Diencephalon (tissue), 1 donor: ENCODE measurements around the gene TTC39A. TPM values are rescaled to one million over a fixed set of nuclear protein-coding genes. Genes with fewer than 3 reads are reported as not detected.

Experiments used
- total RNA-seq: library from RNA; depleted of rRNA; stranded (reverse); fragments of >200 nt; gene quantifications from one replicate; pipeline ENCODE4 v1.2.3, GENCODE V29; 2014

TTC39A gene
- 15.2 TPM for total RNA-seq

DNA sequence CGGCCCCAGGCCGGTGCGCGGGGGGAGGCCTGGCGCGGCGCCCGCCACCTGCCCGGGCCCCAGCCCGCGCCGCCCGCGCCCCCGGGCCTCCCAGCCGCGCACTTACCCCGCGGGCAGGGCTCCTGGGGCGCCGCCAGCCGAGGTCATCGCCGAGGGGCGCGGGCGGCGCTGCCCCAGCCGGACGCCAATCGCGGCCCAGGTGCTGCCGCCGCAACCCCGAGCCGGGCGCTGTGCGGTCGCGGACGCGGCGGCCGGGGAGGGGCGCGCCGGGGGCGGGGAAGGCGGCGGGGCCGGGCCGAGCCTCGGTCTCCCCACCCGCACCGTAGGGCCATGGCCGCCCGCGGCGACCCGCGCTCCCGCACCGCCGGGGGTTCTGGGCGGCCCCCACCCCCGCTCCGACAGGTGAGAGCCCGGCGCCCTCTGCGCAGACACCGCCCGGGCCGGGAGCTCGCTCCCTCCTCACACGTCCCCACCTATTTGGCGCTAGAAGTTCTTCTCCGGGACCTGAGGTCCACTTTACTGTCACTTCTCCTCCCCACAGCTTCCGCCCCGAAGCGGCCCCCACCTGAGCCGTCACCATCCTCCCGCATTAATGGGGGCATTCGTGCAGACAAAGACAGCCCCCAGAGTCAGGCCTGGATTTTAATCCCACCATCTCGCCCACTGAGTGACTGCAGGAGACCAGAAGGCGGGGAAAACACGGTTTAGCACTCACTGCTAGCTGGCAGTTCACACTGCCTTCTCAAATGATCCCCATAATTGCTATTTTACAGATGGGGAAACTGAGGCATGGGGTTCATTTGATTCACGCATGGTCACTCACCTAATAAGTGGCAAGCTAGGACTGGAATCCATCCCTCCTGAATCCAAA, at the start of gene TTC39A:
Gene TTC39A (minus strand): TSS at position 232 of the 871 bp plus-strand sequence. CDS start 85 bp downstream, at position 147.

Other genes with a start within 250 kb of the TTC39A start
- not detected for gene C1orf185, start 228.3 kb downstream of the TTC39A start, total RNA-seq
- gene RNF11, start 94.3 kb downstream of the TTC39A start, total RNA-seq, result 199 TPM
- gene EPS15, start 188.7 kb upstream of the TTC39A start, total RNA-seq, result 247 TPM